Transverse colon (tissue), 4 donors: ENCODE results near the gene IRF5.

ENCODE experiments used
- POLR2AphosphoS5 ChIP-seq, 3 donors: sonication (generic); formaldehyde crosslinking; IDR thresholded peaks; one replicate each; pipeline ENCODE4 v1.6.1; 2016; ENCODE audit warnings: antibody characterized with exemption in 3 of 3
- TF ChIP-seq, protein P1 (sequence below), 5 experiments: fragments of 200-600 bp in 3 of 5; fragments of 450-650 bp in 2 of 5; sonication (generic) in 3 of 5; IDR thresholded peaks; 1 replicate in 2 of 5; 2 replicates in 3 of 5; pipeline ENCODE4 v1.5.1; 2016 to 2017; ENCODE audit warnings: antibody characterized with exemption in 5 of 5, inconsistent platforms in 3 of 5, mild to moderate bottlenecking in 2 of 5, moderate library complexity in 1 of 5

- TF ChIP-seq, protein P1, sequence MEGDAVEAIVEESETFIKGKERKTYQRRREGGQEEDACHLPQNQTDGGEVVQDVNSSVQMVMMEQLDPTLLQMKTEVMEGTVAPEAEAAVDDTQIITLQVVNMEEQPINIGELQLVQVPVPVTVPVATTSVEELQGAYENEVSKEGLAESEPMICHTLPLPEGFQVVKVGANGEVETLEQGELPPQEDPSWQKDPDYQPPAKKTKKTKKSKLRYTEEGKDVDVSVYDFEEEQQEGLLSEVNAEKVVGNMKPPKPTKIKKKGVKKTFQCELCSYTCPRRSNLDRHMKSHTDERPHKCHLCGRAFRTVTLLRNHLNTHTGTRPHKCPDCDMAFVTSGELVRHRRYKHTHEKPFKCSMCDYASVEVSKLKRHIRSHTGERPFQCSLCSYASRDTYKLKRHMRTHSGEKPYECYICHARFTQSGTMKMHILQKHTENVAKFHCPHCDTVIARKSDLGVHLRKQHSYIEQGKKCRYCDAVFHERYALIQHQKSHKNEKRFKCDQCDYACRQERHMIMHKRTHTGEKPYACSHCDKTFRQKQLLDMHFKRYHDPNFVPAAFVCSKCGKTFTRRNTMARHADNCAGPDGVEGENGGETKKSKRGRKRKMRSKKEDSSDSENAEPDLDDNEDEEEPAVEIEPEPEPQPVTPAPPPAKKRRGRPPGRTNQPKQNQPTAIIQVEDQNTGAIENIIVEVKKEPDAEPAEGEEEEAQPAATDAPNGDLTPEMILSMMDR (IDR thresholded peaks at IDR 0.05) = no peak
- no peak for TF ChIP-seq POLR2AphosphoS5 (IDR thresholded peaks at IDR 0.05)
These were observed 4.4 kb upstream of the IRF5 start for GRCh38 chr7:128933180-128933891.
